GM18867 (cell line): Measurements from ENCODE around the gene CTNND2.

Experiments used
- ATAC-seq: cut with Tn5 transposase; IDR thresholded peaks from one replicate; pipeline ENCODE4 v1.9.1; 2021; ENCODE audit warnings: mild to moderate bottlenecking, moderate library complexity; ENCODE audit not compliant: unreplicated experiment

The CTNND2 gene

DNA sequence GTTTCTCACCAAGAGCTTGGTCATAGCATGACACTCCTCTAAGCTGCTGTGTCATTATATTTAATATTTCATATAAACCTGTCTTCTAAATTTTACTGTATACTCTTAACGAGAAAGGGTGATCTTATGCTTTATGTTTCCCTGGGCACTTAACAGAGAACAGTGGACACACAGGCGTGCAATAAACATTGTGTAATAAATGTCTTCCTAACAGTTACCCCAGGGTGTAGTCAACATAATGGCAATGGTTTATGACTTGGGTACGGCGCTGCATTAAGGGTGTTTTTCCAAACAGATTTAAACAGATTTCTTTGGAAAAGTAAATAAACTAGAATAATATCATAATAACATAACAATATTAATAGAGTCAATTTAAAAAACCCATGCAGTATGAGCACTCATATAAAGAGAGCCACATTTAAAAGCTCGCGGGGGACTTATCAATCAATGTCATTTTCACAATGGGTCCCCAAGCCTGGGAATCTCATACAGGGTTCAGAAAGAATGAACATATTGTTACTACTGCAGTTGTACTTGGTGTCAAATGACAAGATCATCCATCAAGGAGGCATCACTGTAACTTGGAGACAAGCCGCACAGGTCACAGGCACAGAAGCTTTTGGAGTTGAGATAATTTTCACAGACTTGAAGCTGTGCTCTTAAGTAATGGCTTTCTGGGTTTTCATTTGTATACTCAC is 376.4 kb downstream of the CTNND2 start:
- ATAC-seq = no peak

DNA sequence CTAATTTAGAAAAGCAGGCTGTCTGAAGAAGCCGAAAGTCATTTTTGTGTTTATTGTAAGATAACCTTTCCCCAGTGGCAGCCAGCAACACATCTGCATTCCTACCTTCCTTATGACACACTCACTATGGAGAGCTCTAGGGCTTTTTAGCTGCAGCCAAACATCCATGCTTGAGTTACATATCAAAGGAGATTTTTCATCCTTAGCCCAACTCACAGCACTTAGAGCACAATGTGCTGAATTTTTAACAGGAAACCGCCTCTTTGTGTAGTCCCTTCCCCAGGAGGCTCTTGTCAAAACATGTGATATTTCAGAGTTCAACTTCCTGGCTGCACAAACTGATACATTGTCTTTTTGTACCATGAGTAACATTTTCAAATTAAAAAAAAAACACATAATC is 379.2 kb downstream of the CTNND2 start:
- no peak for ATAC-seq

DNA sequence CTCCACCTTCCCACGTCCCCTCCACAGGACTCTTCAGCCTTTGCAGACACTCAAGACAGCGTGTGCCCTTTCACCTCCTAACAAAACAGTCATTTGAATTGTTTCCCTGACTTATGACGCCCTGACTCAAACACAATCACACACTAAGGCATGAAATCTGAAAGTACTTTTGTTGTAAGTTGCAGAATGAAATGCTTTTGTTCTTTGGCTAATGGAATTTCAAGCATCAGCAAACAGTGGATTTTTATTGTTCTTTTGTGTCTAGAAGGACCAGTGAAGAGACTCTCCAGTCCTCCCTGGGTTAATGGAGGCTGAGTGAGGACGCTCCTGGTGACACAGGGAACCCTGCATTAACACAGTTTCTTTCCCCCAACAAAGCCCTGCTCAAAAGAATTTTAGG is 380.1 kb downstream of the CTNND2 start:
- no peak for ATAC-seq

DNA sequence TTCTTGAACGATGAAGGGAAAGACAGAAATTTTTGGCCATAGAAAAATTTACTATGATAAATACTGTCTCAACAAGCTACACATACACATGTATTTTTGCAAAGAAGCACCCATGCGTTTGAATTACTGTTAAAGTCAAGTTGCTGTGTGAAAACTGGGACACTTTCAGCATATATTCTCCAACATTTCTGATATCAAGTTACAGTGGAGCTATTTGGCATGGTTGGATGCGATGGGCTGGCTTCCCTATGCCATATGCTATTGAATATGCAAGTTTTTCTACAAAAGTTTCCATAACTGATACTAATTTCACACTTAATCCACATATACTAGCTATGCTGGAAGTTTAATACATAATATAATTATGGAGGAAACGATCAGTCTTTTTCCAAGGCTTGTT is 381.4 kb downstream of the CTNND2 start:
- no peak for ATAC-seq

DNA sequence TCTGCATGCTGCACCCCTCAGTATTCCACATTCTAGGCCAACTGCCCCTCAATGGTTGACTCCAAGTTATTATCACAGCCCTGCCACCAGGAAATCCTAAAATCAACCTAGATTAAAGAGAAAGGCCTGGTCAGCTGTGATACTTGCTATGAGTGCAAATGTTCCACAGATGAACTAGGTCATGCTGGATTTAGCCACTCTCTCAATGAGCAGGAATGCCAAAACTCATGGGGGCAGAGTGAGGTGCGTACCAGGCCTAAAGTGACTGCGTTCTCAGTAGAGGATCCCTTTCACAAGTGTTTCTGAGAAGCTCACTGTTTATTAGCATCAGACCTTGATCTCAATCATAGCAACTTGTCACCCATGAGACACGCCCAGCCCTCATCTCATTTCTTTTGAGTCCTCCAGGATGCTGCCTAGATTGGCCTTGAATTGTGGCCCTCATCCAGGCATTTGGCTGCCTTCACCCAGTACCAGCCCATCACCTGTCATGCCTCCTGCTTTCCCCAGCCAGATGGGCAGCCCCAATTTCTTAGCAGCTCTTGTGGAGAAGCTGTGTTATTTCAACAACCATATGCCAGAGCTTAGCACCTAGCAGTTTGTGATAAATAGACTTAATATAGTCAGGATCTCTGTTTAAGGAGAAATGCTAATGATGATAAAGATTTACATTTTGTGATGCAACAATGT is 383.9 kb downstream of the CTNND2 start:
- no peak for ATAC-seq

DNA sequence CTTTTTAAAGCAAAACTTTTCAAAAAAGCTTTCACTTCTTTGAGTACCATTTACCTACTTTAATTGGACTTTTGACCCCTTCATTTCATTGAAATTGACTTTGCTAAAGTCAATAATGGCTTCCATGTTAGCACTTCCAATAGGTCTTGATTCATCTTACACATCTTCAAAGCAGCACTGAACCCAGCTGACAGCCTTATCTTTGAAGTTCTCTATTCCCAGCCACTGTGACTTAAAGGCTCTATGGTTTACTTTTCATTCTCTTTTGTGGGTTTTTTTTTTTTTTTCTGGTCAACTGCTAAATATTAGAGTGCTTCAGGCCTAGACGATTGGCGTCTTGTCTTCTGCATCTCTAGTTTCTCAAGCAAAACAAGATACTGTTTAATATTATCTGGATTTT is 385.0 kb downstream of the CTNND2 start:
- no peak for ATAC-seq

DNA sequence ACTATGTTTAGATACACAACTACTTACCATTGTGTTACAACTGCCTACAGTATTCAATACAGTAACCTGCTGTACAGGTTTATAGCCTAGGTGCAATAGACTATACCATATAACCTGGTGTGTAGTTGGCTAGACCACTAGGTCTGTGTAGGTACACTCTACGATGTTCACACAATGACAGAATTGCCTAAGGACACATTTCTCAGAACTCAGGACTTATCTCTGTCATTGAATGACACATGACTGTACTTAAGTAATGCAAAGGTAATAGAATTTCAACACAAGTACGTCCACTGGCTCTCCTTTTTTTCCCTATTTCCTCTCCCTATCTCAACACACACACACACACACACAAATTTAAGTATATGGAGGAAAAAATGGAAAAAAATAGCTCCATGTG is 385.6 kb downstream of the CTNND2 start:
- ATAC-seq = no peak

DNA sequence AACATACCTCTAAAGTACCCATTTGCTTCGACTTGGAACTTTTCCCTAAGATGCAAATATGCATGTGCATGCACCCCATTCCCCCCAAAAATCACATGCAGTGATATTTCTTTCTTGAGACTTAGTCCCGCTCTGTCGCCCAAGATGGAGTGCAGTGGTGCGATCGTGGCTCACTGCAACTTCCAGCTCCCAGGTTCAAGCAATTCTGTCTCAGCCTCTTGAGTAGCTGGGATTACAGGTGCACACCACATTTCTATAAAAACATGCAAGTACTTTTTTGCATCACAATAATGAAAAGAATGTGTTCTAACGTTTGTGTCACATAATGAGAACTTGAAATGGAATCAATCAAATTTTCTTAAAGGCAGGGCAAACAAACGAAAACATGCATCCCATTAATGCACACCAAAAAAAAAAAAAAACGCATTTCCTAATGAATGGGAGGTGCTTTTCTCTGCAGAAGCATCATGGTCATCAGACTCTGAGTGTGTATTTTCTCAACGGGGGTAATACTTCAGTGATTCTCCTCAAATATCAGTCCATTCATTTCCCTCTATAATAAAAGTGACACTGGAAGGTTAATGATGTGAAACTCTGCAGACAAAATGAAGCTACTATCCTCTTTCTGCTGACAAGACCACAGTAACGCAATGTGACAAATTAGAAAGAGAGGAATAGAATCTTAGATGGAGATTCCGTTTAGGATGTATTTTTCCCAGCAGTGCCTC is 389.4 kb downstream of the CTNND2 start:
- no peak for ATAC-seq

DNA sequence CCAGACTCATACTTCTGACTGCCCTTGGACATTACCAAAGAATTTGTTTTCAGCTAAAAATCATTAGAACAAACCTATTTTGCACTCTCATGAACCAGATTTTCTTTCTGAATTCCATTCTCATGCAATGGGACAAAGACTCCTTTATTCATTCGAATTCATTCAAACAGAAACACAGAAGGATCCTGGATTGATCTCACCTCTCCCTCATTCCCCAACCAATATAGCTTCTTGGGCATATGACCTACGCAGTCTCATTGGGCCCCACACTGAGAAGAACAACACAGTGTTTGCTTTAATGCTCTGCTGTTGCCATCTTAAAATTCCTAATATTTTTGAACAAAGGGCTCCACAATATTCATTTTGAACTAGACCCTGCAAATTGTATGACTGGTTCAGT is 392.4 kb downstream of the CTNND2 start:
- no peak for ATAC-seq

DNA sequence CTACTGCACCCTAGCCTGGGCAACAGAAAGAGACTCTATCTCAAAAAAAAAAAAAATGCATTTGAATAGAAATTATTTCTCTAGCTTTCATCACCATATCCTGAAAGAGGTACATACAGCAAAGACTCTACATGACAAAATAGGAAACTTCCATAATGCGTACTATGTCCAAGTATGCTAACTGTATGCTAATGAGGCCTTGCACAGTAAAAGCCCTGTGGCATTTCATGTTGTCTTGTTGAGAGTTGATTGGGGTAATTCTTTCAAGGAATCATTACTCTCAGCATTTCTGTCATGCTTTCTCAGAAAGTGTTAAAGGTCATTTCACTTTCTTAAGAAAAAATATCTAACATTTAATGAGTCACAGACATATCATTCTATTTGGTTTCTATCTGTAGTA is 393.4 kb downstream of the CTNND2 start:
- no peak for ATAC-seq

DNA sequence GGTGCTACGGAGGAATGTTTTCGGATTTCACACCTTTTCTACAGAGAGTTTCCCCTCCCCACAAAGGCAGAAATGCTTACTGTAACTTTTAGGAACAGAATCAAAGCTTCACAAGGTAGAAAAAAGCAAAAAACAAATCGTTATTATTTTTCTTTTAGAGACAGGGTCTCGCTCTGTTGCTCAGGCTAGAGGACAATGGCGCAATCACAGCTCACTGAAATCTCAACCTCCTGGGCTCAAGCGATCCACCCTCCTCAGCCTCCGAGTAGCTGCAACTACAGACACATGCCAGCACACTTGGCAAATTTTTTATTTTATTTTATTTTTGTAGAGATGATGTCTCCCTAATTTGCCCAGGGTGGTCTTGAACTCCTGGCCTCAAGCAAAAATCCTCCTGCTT is 394.5 kb downstream of the CTNND2 start:
- no peak for ATAC-seq

DNA sequence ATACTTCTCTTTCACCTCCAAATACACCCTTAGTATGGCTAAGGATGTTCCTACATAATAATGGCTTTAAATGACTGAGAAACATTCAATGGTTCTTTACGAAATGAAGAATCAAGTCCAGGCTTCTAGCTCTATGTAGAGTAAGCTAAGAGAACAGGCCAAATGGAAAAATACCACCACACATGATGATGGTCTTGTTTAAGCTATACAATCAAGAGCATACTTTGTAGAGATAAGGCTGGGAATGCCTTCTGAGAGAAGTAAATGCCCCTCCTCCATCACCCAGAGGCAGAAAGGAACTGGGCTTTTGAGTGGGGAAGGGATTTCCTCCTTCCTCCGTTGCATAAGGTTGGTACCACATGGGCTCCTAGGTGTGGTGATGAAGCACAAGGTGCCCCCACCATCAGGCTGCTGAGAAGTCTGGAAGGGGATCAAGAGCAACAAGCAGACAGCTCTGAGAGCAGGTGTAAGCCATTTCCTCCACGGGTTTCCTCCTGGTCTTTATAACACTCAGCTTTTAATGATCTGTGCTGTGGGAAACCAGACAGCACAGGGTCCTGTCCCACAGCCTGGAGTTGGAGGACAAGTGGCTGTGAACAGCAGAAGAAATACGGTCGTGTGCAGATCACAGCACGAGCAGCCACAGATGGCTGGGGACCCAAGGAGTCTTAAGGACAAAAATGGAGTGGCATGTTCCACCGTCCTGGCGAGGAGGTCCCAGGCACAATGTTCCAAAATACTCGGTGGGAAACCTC is 396.9 kb downstream of the CTNND2 start:
- ATAC-seq = no peak

DNA sequence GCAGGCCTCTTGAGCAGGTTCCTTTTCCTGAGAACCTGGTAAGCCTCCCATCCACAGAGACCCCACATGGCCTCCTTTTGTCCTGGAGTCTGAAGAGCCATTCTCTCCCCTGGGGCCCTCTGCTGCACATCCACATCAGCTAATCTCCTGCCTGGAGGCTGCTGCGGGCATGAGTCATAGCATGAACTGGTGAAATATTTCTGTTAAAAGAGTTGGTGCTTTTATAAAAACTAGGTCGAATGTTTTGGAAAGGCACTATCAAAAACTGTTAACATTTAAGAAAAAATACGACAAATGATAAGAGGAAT is 399.4 kb downstream of the CTNND2 start:
- no peak for ATAC-seq

DNA sequence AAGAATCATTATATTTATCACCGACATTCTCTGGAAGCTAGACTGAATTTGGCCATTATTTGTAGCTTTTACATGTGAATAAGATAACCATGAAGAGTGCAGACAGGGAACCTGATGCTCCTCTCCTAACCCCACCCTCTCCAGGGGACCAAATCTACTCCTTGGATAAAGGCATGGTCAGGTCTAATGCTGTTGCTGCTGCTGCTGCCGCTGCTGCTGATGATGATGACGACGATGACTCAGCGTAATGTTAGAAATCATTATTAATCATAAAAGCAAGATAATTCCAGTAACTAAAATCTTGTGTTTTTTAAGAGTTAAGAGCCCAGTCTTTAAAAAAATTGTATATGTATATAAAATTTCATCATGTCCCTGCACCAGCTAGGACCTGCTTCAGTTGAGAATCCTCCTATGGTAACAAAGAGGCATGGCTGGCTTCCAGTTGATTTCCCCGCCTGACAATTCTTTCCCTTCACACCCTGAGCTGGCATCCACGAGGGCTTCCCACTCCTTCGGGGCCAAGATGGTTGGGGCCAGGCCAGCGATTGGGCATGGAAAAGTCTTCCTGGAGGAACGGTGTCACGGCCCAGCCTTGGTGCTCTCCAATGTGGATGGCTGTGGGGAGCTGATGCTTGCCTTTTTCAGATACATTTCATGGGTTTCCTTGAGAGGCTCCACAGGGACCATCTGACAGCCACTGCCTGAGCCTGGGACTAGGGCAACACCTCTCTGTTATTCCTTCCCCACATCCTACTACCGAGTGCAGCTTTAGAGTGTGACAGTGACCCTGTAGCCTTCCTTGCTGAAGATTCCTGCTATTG is 400.0 kb downstream of the CTNND2 start:
- no peak for ATAC-seq

DNA sequence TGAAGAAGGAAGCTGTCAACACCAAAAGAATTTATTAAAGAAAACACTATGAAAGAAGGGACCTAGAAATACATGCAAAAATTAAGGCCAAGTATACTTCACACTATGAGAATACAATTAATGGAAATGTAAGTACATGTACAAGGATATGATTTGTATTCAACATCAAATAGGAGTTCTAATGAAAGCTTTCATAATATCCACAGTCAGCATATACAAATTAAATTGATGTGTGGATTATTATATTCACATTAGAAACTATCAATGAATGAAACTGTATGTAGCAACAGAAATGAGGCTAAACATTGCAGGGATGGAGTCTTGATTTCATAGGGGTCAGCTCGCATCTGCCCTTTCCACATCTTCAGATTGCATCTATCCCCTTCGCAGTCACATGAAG is 401.5 kb downstream of the CTNND2 start:
- ATAC-seq = no peak

DNA sequence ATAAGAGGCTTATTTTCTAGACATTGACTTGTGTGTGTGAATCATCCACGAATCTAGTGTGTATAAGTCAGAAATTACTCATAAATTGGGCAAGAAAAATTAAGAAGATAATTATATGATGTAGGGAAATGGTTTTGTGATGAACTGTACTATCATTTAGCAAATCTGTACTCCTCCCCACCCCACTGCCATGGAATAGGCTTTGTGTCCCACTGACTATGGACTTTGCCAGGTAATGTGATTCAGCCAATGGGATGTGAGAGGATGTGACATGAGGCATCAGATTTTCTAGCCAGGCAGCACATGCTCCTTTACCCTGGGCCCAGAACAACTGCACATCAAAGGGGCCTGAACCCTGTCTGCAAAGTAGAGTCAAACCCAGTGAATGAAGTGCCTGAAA is 406.6 kb downstream of the CTNND2 start:
- ATAC-seq = no peak

DNA sequence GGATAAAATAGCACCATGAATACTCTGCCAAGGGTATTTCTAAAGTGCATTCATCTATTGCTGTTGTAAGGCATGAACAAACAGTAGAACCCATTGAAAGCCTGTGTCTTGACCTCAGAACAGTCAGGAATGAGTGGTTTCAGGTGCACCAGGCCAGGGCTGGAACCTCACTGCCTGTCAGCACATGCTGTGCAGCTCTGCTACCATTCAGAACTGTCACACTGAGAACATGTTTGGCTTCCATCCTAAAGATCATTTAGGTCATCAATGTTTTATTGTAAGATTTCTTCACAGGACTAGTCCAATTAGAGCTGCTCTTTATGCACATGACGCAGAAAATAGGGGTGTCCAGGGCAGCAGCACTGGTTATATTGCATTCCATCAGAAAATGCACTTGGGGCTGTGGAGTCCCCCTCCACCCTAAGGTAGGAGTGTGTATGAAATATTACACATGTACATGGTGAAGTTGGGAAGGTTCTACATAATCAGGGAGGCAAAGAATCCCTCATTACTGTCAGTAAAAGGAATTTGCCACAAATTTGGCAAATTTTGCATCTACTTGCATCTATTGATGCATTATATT is 408.0 kb downstream of the CTNND2 start:
- no peak for ATAC-seq

DNA sequence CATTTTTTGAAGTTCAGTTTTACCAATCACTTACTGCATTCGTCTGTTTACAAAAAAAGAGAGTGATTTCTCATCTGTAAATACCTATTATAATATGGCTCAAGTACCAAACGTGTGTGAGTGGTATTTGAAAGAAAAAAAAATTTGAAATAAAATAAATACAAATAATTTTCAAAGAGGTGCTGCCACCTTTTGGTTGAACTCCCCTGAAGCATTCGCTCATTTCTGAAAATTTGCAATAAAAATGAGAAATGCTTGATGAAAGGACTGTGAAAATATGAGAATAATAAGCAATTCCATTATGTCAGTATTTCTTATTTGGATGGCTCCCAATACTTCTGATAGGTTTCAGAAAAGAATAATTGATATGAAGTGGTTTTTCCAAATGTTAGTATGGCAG is 409.9 kb downstream of the CTNND2 start:
- no peak for ATAC-seq

DNA sequence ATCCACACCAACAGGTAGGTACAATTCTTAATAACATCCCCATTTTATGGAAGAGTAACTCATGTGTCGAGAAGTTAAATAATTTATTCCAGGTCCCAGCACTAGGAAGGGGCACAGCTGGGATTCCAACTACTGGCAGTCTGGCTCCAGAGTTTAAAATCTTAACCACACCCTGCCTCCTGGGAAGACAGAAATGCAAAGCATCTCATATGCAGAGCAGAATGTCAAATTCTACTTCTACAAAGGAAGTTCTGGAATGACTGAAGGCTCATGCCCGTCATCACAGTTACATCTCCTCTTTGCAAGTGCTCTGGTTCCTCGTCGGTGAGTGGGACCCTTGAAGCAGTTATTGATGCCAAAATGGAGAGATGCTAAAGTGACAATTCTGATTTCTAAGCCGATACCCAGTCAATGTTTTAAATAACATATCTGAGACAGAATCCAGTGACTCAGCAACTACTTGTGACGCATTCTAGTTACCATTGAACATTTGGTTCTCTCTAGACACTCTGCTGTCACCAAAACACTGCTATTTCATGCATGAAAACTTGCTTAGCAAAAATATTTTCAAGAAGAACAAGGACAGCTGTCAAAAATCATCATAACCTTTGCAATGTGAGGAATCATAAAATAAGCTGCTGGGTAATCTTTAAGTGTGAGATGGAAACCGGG is 412.7 kb downstream of the CTNND2 start:
- ATAC-seq = no peak

DNA sequence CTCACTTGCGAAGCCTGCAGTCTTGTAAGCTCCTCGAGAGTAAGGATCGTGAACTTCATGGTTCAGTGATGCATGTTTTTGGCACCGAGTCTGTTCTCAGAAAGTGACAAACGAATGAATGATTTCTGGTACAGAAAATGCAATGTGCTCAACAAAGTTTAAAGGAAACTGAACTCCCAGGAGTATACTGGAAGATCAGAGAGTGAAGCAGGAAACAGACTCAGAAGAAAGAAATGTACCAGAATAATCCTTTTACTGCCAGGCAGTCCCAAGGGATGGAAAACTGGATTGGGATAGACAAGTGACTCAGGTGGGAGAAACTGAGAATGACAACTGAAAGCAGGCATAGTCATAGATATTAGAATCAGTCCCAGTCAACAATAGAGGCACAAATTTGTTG is 420.6 kb downstream of the CTNND2 start:
- no peak for ATAC-seq
